OCI-LY3 (cell line): ENCODE results near the gene LARGE2.

ENCODE experiments used
- H2AFZ ChIP-seq: fragments of 200-600, 300-600 bp; shearing (Covaris generic); 2 replicates; pipeline ENCODE4 v1.6.0; 2014; ENCODE audit warnings: antibody characterized with exemption, low read depth, low read length
- H3K27ac ChIP-seq: fragments of 200-600, 300-600 bp; sonication (generic); 2 replicates; pipeline ENCODE4 v1.5.1; 2014; ENCODE audit warnings: mild to moderate bottlenecking, low read length, moderate library complexity, mixed read lengths
- H3K27me3 ChIP-seq: fragments of 200-600, 300-600 bp; sonication (generic); 2 replicates; pipeline ENCODE4 v1.6.1; 2014; ENCODE audit warnings: low read depth, low read length, mixed read lengths
- H3K36me3 ChIP-seq: fragments of 200-600, 300-600 bp; sonication (generic); replicated peaks from 2 replicates; pipeline ENCODE3; 2014; ENCODE audit warnings: low read depth, low read length, mixed read lengths
- H3K4me1 ChIP-seq: fragments of 300-600, 200-600 bp; sonication (generic); 2 replicates; pipeline ENCODE4 v1.6.1; 2014; ENCODE audit warnings: low read length, mixed read lengths
- H3K4me2 ChIP-seq: fragments of 200-600, 300-600 bp; sonication (generic); 2 replicates; pipeline ENCODE4 v1.6.1; 2014; ENCODE audit warnings: low read length, mixed read lengths
- H3K4me3 ChIP-seq: fragments of 300-600, 200-600 bp; sonication (generic); 2 replicates; pipeline ENCODE4 v1.5.1; 2014; ENCODE audit warnings: antibody characterized with exemption, mild to moderate bottlenecking, low read length, moderate library complexity
- H3K79me2 ChIP-seq: fragments of 300-600, 200-600 bp; shearing (Covaris generic); 2 replicates; pipeline ENCODE4 v1.6.1; 2014; ENCODE audit warnings: mild to moderate bottlenecking, low read length, mixed read lengths
- H3K9ac ChIP-seq: fragments of 300-600, 200-600 bp; shearing (Covaris generic); 2 replicates; pipeline ENCODE4 v1.6.0; 2014; ENCODE audit warnings: mild to moderate bottlenecking, low read length, moderate library complexity
- H3K9me3 ChIP-seq: fragments of 200-600, 300-600 bp; shearing (Covaris generic); 2 replicates; pipeline ENCODE4 v1.6.1; 2014; ENCODE audit warnings: low read length, mixed read lengths; ENCODE audit not compliant: insufficient read depth
- H4K20me1 ChIP-seq: fragments of 200-600, 300-600 bp; sonication (generic); 2 replicates; pipeline ENCODE4 v1.6.1; 2016; ENCODE audit warnings: low read length, mixed read lengths; ENCODE audit not compliant: insufficient read depth
- CTCF ChIP-seq: fragments of 200-600, 300-600 bp; sonication (generic); IDR thresholded peaks from 2 replicates; pipeline ENCODE4 v1.5.1; 2014; ENCODE audit warnings: antibody characterized with exemption, low read length, low read depth
- EZH2phosphoT487 ChIP-seq: fragments of 200-600 bp; shearing (Covaris generic); IDR thresholded peaks from 2 replicates; pipeline ENCODE4 v1.6.1; 2018; ENCODE audit warnings: antibody characterized with exemption, mixed run types, low read depth

The LARGE2 gene

GRCh38 chr11:45930031-45930794, 7.8 kb downstream of the LARGE2 start:
- Histone ChIP-seq H3K4me2 (peak overlapping the region; percentile 77), H3K36me3 (peaks cover 21% of the 10 kb centered on the region), H3K4me3 (peak overlapping the region; percentile 79), H3K9me3 (no peaks in the 10 kb centered on the region), H3K4me1 (peaks cover 61% of the 10 kb centered on the region), H4K20me1 (peaks cover 2% of the 10 kb centered on the region; the same call in 1 of the 2 replicates), H3K27ac (peak overlapping the region; percentile 96), H2AFZ (no peak overlapping the region), H3K9ac (peak overlapping the region; percentile 76), H3K79me2 (peaks cover 30% of the 10 kb centered on the region), H3K27me3 (no peaks in the 10 kb centered on the region)
- TF ChIP-seq CTCF = no peak
- TF ChIP-seq EZH2phosphoT487 = no peak

- Histone ChIP-seq H3K4me1 (peaks cover 69% of the 10 kb centered on the region), H3K9ac (peak overlapping the region; percentile 76), H3K36me3 (peaks cover 21% of the 10 kb centered on the region)
Observed at GRCh38 chr11:45930951-45931570, 8.6 kb downstream of the LARGE2 start.

GRCh38 chr11:45931739-45932138, 9.3 kb downstream of the LARGE2 start:
- Histone ChIP-seq H3K27me3 (no peaks in the 10 kb centered on the region), H3K9me3 (no peaks in the 10 kb centered on the region), H2AFZ (no peak overlapping the region), H3K27ac (peak overlapping the region; percentile 96), H3K4me2 (peak overlapping the region; percentile 77), H3K79me2 (peaks cover 30% of the 10 kb centered on the region), H4K20me1 (peaks cover 2% of the 10 kb centered on the region; the same call in 1 of the 2 replicates), H3K4me1 (peaks cover 76% of the 10 kb centered on the region), H3K4me3 (peak overlapping the region; percentile 79), H3K9ac (peak overlapping the region; percentile 76), H3K36me3 (peaks cover 22% of the 10 kb centered on the region)
- TF ChIP-seq EZH2phosphoT487 (no peak), CTCF (no peak)

More at GRCh38 chr11:45930951-45931570, 8.6 kb downstream of the LARGE2 start:
- no peaks in the 10 kb centered on the region for H3K9me3 ChIP-seq
- H4K20me1 ChIP-seq = peaks cover 2% of the 10 kb centered on the region; the same call in 1 of the 2 replicates
- peaks cover 30% of the 10 kb centered on the region for H3K79me2 ChIP-seq
- H3K27me3 ChIP-seq = no peaks in the 10 kb centered on the region
- peak overlapping the region; percentile 96 for H3K27ac ChIP-seq
- TF ChIP-seq EZH2phosphoT487 (no peak), CTCF (no peak)
- H2AFZ ChIP-seq = no peak overlapping the region
- peak overlapping the region; percentile 77 for H3K4me2 ChIP-seq
- peak overlapping the region; percentile 79 for H3K4me3 ChIP-seq

- peaks cover 23% of the 10 kb centered on the region for H3K36me3 ChIP-seq
- H3K79me2 ChIP-seq = peaks cover 30% of the 10 kb centered on the region
- peak overlapping the region; percentile 77 for H3K4me2 ChIP-seq
- no peak overlapping the region for H2AFZ ChIP-seq
- no peaks in the 10 kb centered on the region for H3K27me3 ChIP-seq
- H3K27ac ChIP-seq = peak overlapping the region; percentile 96
- no peaks in the 10 kb centered on the region for H3K9me3 ChIP-seq
- TF ChIP-seq CTCF (no peak), EZH2phosphoT487 (no peak)
- H3K9ac ChIP-seq = peak overlapping the region; percentile 76
- peaks cover 81% of the 10 kb centered on the region for H3K4me1 ChIP-seq
- peaks cover 2% of the 10 kb centered on the region; the same call in 1 of the 2 replicates for H4K20me1 ChIP-seq
- peak overlapping the region; percentile 79 for H3K4me3 ChIP-seq
Observed at GRCh38 chr11:45932217-45932616, 9.8 kb downstream of the LARGE2 start.
